LNCaP clone FGC (cell line): ENCODE data around the gene CCDC88A.

Source experiments
- DNase-seq: peaks from one replicate; pipeline ENCODE4 v3.0.0-alpha.2; 2011; ENCODE audit warnings: low read depth
- H3K4me3 ChIP-seq: 2 replicates; pipeline ENCODE4 v1.5.1; 2011; ENCODE audit warnings: mild to moderate bottlenecking, low read depth, low read length, control low read depth
- CTCF ChIP-seq: IDR thresholded peaks from 2 replicates; pipeline ENCODE4 v1.5.1; 2012; ENCODE audit warnings: mild to moderate bottlenecking; ENCODE audit not compliant: control insufficient read depth, insufficient read depth; ENCODE audit errors: extremely low read depth

CCDC88A gene

DNA sequence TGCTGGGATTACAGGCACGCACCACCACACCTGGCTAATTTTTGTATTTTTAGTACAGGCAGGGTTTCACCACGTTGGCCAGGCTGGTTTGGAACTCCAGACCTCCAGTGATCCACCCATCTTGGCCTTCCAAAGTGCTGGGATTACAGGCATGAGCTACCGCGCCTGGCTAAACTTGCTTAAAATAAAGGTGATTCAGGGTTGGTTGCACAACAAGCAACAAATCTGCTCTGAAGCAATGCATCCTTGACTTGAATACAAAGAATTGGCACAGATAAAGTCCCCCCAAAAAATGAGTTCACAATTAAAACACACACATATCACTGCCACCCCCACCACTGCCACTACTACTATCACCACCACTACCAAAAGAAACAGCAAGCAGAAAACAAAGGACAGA lies 34.9 kb downstream of the CCDC88A start:
- DNase-seq = no peak
- TF ChIP-seq CTCF = no peak
- no peak overlapping the region for H3K4me3 ChIP-seq

- TF ChIP-seq CTCF = no peak
- no peak overlapping the region for H3K4me3 ChIP-seq
- DNase-seq = no peak
Measured at GRCh38 chr2:55371376-55371775, 48.3 kb downstream of the CCDC88A start.

DNA sequence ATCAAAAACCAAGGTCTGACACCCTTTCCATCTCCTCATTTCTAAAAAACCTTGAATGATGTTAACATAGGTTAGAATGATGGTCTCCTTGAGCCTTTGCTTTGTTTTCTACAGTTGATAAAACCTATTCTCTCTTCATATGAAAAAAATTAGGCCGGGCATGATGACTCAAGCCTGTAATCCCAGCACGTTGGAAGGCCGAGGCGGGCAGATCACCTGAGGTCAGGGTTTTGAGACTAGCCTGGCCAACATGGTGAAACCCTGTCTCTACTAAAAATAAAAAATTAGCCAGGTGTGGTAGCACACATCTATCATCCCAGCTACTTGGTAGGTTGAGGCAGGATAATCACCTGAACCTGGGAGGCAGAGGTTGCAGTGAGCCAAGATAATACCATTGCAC lies 49.4 kb downstream of the CCDC88A start:
- TF ChIP-seq CTCF = no peak
- DNase-seq = no peak
- no peak overlapping the region for H3K4me3 ChIP-seq

GRCh38 chr2:55365303-55365702 lies 54.4 kb downstream of the CCDC88A start:
- H3K4me3 ChIP-seq = no peak overlapping the region
- no peak for DNase-seq
- TF ChIP-seq CTCF = no peak

- no peak for TF ChIP-seq CTCF
- DNase-seq = peak; percentile 70
- H3K4me3 ChIP-seq = no peak overlapping the region
Measured at GRCh38 chr2:55364189-55365055, 55.2 kb downstream of the CCDC88A start.

GRCh38 chr2:55363636-55364035 lies 56.0 kb downstream of the CCDC88A start:
- H3K4me3 ChIP-seq = no peak overlapping the region
- DNase-seq = no peak
- TF ChIP-seq CTCF = no peak
